OCI-LY3 (cell line): ENCODE data around the gene SLC25A25.

Experiments
- CTCF ChIP-seq: fragments of 200-600, 300-600 bp; sonication (generic); IDR thresholded peaks from 2 replicates; pipeline ENCODE4 v1.5.1; 2014; ENCODE audit warnings: antibody characterized with exemption, low read length, low read depth
- EZH2phosphoT487 ChIP-seq: fragments of 200-600 bp; shearing (Covaris generic); IDR thresholded peaks from 2 replicates; pipeline ENCODE4 v1.6.1; 2018; ENCODE audit warnings: antibody characterized with exemption, mixed run types, low read depth

GRCh38 chr9:128078504-128079434 lies 10.7 kb downstream of the SLC25A25 start:
- TF ChIP-seq EZH2phosphoT487 (no peak), CTCF (no peak)
